Activated CD8-positive, alpha-beta memory T cell treated with anti-CD3 and anti-CD28 coated beads, Interleukin-2, amount 50 U/mL, for 1 hour (primary cell): ENCODE measurements around the gene CDYL2.
"Not testable (repeated sequence)": the region's sequence is repeated elsewhere in the genome, so short reads cannot be mapped to it uniquely, and the experiment has no call there.

Source experiments
- DNase-seq: peaks from one replicate; pipeline ENCODE4 v3.0.0-alpha.2; 2020; ENCODE audit errors: extremely low read depth

The CDYL2 gene

DNA sequence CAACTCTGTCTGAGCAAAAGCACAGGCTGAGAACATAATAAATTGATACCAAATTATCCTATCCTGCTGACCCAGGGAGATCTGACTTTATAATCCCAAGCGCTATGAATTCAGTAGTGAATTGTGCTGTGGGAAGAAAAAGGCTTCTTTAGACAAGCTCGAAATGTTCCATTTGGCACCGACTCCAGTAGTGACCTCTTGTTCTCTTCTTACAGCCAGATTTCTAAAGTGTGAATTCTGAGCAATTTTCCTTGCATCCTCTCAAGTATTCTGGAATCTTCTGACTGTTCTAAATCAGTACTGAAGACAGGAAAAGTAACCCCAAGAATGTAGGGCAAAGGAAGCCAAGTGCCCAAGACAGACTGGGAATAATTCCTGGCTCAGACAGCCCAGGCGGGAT, 58.2 kb downstream of the CDYL2 start:
- no peak for DNase-seq

DNA sequence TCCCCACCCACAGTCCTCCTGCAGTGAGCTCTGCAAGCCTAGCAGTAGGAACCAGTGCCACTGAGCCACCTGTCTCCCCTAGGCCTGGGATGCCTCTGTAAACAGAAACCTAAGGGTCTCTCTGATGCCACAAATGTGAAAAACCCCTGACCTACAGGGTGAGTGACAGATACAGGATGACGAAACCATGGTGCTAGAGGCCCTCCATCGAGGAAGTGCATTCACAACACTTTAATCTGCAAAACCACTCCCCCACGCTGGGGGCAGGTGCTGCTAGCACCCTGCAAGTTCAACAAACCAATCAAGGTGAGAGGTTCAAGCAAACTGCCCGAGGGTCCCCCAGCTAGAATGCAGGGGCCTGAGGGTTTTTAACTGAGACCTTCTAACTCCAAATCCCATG, 59.5 kb downstream of the CDYL2 start:
- no peak for DNase-seq

DNA sequence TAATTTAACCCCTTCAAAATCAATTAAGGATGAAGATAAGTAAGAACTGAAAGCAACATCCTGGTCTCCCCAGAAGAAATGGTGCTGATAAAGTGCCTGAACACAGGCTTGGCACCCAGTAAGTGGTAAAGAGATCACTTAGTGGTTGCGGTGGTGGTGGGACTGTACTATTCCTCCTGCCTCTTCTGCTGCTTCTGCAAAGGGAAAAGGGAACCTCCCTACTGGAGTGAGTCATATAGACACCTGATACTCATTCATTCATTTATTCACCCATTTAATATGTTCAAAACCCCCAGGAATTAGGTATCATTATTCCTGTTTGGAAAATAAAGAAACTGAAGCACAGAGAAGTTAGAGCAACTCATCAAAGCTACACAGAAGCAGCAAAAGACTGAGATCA, 60.6 kb downstream of the CDYL2 start:
- no peak for DNase-seq

DNA sequence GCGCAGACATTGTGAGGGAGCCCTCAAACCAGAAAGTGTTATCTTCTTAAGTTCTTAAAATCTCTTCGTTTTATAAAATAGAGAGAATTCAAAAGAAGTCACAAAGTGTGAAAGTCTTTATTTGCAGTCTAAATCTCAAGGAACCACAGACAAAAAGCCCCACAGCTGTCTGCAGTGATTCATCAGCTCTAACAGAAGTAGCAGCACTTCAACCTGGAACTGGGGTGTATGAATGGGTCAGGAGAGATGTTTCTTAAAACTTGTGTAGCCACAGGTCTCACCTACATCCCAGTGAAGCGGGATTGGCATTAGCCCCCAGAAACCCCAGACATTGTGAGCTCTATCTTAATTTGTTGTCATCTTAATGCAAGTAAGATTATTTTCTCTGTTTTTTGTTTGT, 61.1 kb downstream of the CDYL2 start:
- no peak for DNase-seq

DNA sequence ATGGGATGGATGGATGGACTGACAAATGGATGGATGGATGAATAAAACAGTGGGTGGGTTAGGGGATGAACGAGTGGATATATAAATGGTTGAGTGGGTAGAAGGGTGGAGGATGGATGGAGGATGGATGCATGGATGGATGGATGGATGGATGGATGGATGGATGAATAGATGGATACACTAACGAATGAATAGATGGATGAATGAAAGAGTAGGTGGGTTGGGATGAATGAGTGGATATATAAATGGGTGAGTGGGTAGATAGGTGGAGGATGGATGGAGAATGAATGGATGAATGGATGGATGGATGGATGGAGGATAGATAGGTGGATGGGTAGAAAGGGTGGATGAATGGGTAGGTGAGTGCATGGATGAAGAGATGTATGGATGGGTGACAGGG, 62.1 kb downstream of the CDYL2 start:
- no peak for DNase-seq

DNA sequence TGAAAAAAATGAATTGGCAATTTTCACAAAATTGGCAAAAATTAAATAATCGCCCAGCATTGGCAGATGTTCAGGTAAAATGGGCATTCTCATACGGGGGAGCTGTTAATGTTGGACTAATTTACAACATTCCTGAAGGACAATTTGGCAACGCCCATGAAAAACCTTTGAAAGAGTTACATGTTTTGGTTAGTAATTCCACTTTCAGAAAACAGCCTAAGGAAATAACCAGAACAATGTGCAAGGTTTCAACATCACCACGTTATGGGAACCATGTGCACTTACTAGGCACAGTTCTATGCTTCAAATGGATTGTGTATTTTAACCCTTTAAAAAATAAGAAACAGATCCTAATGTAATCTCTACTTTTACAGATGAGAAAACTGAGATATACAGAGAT, 62.7 kb downstream of the CDYL2 start:
- DNase-seq = no peak

DNA sequence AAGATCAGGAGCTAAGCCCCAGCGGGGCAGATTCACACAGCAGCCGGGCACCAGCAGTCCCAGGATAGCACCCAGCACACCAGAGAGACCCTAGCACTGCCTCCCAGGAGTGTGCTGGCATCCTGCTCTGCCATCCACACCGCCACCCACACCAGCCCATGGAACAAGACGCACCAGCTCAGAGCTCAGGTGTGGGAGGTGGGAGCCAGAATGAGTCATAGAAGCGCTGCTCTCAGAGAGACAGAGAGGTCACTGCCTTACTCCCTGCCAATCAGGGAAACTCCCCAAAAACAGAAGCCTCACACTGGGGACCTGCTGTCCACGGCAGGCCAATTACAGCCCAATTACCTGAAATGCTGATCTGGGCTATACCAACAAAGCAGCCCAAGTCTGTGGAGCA, 64.9 kb downstream of the CDYL2 start:
- no peak for DNase-seq

DNA sequence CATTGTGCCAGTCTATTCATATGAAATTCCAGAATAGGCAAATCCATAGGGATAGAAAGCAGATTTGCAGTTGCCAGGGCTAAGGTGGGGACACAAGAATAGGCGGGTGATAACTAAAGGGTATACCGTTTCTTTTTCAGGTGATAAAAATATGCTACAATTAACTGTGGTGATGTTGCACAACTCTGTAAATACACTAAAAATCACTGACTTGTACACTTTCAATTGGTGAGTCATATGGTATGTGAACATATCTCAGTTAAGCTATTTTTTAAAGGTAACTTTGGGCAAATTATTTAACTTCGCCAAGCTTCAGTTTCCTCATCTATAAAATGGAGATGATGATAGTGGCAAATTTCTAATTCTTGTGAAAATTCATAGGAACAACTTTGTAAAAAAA, 65.9 kb downstream of the CDYL2 start:
- no peak for DNase-seq

DNA sequence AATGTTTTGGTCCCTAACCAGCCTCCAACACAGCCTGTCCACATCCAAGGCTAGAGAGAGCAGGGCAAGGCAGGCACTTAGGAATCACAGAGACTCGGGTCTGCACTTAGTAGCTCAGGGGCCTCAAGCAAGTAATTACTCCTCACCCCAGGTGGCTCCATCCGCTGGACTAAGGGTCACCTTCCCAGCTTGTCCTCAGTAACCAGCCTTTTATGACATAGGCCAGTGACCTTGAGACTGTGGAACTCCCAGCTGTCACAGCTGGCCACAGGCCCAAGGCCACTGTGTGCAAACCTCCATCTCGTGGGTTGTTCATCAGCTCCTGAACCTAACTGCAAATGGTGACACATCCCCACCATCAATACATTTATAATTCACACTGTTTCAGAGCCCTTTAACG, 68.6 kb downstream of the CDYL2 start:
- no peak for DNase-seq

DNA sequence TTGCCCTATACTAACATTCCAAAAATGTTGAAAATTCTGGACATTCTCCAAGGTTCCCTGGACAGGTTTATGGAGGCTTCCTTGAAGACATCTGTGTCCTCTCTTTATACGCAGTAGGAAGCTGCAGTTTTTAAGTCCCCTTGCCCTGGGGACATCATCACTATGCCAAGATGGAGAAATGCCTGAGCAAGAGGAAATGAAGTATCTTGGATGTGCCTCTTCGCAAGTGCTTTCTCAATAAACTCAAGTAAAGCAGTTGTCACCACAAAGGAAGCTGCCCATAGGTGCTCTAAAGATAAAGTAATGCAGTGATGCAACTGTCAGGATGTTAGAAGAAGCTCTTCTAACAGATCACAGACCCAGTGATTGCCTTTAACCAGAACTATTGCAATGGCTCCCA, 71.0 kb downstream of the CDYL2 start:
- DNase-seq = no peak

DNA sequence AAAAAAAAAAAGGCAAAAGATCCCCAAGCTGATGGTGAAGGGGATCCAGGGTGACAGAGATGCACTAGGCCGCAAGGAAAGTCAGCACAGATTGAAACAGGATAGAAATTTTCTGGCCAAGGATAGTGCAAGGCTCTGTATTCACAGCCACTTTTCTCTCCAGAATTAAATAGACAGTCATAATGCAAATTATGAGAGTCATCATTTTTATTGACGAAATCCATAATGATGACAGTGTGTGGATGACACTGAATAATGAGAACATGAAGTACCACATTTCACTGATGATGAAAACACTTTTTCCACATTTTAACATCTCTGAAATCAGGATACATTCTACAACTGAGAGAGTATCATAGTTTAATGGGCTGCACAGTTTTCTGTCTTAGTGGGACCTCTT, 72.5 kb downstream of the CDYL2 start:
- no peak for DNase-seq

DNA sequence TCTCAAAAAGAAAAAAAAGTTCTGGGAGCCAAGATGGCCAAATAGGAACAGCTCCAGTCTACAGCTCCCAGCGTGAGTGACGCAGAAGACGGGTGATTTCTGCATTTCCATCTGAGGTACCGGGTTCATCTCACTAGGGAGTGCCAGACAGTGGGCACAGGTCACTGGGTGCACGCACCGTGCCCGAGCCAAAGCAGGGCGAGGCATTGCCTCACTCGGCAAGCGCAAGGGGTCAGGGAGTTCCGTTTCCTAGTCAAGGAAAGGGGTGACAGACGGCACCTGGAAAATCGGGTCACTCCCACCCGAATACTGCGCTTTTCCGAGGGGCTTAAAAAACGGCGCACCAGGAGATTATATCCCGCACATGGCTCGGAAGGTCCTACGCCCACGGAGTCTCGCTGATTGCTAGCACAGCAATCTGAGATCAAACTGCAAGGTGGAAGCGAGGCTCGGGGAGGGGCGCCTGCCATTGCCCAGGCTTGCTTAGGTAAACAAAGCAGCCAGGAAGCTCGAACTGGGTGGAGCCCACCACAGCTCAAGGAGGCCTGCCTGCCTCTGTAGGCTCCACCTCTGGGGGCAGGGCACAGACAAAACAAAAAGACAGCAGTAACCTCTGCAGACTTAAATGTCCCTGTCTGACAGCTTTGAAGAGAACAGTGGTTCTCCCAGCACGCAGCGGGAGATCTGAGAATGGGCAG, 77.2 kb downstream of the CDYL2 start:
- DNase-seq = not testable (repeated sequence)

DNA sequence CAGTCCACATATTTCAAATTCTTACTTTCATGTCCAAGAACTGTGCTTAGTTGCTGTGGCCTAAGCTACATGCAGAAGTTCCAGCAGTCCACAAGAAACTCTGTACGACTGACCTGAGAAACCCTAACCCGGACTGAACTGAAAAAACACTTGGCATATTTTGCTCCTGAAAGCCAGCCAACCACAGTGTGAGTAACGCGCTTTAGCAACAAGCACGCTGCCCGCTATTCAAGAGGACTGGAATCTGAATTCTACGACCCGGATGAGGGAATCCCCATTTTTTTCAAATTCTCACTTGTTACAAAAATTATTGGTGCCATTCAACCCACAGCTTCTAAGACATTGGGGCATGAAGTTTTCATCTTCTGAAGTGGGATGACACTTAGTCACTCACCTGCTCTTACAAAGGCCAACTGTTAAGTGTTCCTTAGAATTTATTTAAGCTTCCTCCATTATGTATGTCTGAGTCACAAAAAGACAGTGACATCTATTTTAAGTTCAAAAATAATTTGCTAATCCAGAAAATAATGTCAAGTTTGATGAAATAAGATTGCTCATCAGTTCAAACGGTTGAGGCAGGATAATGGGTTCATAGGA, 78.7 kb downstream of the CDYL2 start:
- no peak for DNase-seq

DNA sequence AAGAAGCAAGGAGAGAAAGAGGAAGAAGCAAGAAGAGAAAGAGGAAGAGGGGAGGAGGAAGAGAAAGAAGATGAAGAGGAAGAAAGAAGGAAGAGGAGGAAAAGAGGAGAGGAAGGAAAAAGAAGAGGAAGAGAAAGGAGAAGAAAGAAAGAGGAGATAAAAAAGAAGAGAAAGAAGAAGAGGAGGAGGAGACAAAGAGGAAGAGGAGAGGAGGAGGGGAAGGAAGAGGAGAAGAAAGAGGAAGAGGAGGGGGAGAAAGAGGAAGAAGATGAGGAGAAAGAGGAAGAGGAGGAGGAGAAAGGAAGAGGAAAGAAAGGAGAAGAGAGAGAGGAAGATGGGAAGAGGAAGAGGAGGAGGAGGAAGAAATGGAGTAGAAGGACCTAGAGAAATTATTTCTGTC, 80.4 kb downstream of the CDYL2 start:
- DNase-seq = no peak

DNA sequence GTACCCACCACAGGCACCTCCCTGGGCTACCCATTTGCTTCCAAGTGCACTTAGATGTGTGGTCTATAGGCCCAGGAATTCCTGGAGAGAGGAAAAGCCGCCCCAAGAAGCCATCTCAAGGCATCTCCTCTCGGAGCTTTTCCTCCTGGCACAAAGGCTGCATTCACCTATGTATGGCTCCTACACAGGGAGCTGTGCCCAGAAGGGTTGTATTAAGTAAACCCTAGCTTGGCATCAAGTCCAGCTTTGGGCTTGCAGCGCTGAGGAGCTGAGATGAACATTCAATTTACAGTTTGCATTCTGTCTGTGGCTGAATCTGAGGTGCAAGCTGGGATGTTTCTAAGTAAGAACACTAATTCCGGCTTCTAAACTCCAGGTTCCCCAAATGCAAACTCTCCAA, 81.3 kb downstream of the CDYL2 start:
- DNase-seq = no peak

DNA sequence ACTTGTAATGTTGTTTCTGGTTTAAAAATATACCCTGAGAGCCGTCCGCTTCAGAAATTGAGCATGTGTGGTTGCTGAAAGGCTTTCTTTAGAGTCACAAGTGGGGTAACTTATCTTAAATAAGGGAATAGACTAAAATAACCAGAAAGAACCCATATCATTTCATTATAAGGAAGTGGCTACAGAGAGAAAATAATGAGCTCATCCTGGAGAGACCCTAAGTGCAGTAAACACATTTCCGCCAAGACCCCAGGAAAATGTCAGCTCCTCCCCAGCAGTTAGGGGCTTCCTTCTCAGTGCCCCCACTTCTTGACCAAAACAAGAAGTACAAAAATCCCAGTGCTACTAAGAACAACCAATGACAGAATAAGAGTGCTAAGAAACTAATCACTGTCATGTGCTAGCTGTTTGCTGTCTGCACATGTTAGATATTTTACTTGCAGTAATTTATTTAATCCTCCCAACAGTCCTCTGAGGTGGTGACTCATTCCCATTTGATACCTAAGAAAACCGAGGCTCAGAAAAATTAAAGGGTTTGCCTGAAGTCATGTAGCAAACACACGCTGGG, 83.5 kb downstream of the CDYL2 start:
- no peak for DNase-seq

DNA sequence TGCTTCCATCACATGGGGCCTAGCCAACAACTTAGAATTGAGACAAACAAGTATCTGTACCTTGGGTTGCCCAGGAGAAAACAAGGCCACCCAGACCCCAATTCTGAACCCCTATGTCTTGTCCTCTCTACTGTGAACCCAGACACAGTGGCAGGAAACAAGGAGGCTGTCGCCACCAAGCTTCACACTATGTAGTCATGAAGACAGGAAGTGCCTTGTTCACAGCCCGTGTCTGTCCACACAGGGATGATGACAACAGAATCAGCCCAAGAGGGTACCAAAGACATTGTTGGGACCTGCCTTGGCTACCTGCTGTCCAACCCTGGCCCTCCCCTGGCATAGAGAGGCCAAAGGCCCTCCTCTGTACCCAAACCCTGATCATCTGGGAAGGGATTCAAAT, 84.8 kb downstream of the CDYL2 start:
- DNase-seq = no peak

DNA sequence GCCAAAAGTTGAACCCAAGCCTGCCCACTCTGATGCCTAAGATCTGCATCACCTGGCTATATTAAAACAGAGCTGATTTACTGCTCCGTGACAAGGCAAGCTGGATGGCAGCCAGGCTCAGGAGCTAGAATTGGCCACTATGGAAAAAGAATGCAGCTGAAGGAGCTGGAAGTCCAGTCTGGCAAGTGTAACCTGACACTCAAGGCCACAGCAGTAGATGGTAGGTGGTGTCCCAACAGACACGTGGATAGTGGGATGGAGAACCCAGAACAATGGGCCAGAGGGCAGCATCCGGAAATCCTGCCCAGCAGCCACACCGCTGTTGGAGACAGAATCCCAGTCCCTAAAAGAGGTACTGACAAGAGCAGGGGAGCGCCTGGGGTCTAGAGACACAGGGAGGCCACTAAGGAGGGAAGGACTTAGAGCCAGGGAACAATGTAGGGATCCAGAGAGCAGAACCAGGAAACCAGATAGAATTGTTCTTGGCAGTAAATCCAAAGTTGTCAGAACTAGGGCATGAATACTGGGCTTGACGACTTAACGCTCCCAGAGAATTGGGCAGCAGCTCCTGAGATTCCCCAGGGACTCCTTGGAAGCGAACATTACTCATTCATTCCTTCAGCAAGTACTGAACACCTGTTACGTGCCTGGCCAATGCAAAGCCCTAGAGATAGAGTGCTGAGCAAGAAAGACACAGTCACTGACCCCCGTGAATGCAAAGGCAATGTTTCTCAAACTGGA, 85.7 kb downstream of the CDYL2 start:
- DNase-seq = no peak

DNA sequence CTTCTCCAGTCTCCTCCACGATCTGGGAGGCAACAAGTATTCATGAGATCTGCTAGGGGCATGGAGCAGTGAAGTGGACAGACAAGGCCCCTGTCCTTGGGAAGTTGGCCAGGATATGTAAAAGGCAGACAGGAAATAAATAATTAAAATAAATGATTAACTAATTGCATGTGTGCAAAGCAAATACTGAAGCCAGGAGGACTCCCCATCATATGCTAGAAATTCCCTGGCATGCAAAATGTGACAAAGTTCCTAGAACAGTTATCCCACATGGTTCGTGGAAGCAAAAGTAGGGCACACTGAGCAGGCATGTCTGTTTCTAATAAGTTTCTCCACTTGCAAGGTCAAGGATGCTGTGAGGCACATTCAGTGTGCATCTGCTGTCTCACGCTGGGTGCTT, 86.8 kb downstream of the CDYL2 start:
- DNase-seq = no peak

DNA sequence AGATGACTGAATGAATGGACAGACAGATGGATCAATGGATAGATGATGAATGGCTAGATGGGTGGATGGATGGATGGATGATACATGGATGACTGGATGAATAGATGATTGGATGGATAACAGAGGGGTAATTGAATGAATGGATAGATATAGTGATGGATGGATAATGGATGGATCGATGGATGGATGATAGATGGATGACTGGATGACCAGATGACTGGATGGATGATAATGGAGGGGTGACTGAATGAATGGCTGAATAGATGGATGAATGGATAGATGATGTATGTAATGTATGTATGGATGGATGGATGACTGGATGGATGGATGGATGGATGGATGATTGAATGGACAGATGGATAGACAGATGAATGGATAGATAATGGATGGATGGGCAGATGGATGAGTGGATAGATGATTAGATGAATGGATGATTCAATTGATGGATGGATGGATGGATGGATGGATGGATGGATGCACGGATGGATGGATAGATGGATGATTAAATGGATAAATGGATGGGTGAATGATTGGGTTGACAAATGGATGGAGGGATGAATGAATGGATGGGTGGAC, 87.7 kb downstream of the CDYL2 start:
- no peak for DNase-seq

DNA sequence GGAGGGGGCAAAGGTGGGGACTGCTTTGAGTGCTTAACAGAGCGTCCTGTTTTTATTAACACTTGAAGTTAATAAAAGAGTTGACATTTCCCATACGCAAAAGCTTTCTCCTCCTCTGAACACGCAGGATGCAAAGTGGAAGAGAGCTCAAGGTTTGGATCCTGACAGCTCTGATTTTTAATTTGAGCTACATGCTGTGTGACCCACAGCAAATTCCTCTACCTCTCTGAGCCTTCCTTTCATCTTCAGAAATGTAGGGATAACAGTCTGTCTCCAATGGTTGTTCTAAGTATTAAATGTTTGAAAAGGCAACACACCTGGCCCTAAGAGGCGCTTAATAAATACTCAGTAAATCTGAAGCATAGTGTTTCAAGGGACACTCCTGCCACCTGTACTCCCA, 93.0 kb downstream of the CDYL2 start:
- DNase-seq = no peak

DNA sequence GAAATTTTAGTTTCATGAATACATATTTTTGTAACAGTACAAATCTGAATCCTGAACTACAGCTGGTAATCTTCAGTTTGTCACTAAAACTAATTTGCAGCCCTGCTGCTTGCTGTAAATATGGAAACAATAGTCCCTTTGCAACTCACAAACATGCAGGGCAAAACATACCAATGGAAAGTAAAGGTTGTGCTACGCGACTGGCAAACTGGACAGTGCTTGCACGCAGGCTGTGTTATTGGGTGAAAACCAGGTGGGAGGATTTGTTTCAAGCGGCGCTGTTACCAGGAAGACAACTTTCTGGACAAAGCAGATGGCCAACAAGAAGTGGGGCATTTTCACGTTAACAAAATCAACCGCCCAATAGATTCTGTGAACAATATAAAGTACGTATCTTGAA, 93.5 kb downstream of the CDYL2 start:
- no peak for DNase-seq

DNA sequence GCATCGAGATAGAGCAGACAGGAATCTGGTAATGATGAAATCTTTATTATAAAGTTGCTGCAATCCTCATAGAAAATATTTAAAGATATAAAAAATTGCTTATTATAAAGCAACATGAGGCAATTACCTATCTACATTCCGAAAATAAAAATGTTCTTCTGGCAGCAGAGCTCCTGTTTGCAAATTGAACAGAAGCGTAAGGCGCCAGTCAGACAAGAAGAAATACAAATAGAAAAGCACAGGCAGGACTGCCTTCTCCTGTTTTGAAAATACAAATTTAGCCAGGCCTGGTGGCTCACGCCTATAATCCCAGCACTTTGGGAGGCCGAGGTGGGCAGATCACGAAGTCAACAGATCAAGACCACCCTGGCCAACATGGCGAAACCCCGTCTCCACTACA, 95.6 kb downstream of the CDYL2 start:
- DNase-seq = no peak
